ENCODE measurements around the gene FZR1. TPM values are rescaled to one million over a fixed set of nuclear protein-coding genes. Genes with fewer than 3 reads are reported as not detected.

FZR1 gene
- total and polyA plus RNA-seq, 2 of the 4 experiments (the other 2 are of a cell fraction) = 21.5 to 47.8 TPM

DNA sequence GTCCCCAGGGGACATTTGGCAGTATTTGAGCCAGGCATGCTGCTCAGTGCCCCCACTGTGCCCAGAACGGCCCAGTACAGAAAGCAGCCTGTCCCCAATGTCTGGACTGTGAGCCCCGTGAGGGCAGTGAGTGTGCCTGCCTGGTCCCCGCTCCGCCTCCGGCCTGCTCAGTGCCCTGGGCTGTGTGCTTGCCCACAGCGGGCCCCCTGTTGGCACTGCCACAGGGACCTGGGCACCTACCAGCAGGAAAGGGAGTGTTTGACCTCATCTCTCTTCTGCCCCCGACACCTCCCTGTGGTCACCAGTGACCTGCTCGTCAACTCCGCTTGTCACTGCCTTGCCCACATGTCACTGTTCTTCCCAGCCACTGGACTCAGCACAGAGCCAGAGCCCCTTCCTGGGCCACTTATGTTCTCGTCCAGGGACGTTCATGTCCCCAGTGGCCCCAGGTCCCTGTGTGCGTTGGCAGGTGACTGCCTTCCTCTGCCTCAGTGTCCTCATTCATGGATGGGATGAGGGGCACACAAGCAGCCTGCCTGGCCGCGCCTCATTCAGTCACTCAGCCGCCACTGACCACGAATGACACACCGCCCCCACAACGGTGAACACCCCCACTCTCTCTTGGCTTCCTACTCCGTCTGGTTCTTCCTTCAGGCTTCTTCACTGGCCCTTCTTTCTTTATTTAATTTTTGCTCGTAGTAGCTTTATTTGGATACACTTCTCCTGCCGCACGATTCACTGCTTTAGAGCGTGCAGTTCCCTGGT lies 2.8 kb downstream of the FZR1 start:
- H2AK5ac ChIP-seq (ENCODE audit: low read depth, low read length) = peak overlapping the region; percentile 93
- no TSS peak for BruUV-seq (replicated peaks)
- H3K79me1 ChIP-seq (ENCODE audit: low read depth in 1 of 2, low read length in 2 of 2) = peaks cover 3 to 80% of the 10 kb centered on the region in 2 experiments; a peak in 3 of 4 replicates
- no peak overlapping the region for H3K14ac ChIP-seq (replicated peaks; ENCODE audit: low read depth, low read length)
- no peak overlapping the region for H3K18ac ChIP-seq (ENCODE audit: low read depth, low read length)
- H3K4me2 ChIP-seq (ENCODE audit: low read depth, low read length) = no peak overlapping the region
- no peak overlapping the region; the same call in 1 of the 2 replicates for H2BK120ac ChIP-seq (ENCODE audit: low read depth, low read length)
- no peak for TF ChIP-seq FOS (IDR thresholded peaks at IDR 0.05; ENCODE audit: low read depth, low read length)
- TF ChIP-seq POLR2A (IDR thresholded peaks at IDR 0.05; ENCODE audit: low read depth, low read length) = no peak
- TF ChIP-seq RAD21 (IDR thresholded peaks at IDR 0.05; ENCODE audit: low read length) = no peak
- TF ChIP-seq, protein P1, sequence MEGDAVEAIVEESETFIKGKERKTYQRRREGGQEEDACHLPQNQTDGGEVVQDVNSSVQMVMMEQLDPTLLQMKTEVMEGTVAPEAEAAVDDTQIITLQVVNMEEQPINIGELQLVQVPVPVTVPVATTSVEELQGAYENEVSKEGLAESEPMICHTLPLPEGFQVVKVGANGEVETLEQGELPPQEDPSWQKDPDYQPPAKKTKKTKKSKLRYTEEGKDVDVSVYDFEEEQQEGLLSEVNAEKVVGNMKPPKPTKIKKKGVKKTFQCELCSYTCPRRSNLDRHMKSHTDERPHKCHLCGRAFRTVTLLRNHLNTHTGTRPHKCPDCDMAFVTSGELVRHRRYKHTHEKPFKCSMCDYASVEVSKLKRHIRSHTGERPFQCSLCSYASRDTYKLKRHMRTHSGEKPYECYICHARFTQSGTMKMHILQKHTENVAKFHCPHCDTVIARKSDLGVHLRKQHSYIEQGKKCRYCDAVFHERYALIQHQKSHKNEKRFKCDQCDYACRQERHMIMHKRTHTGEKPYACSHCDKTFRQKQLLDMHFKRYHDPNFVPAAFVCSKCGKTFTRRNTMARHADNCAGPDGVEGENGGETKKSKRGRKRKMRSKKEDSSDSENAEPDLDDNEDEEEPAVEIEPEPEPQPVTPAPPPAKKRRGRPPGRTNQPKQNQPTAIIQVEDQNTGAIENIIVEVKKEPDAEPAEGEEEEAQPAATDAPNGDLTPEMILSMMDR (conservative IDR thresholded peaks at IDR 0.05; ENCODE audit: low read depth, low read length) = no peak
- H2BK5ac ChIP-seq (ENCODE audit: low read depth, low read length, poor library complexity, severe bottlenecking) = no peak overlapping the region
- no peak overlapping the region for H3K56ac ChIP-seq (ENCODE audit: extremely low read depth, insufficient read depth, low read length)
- H3K27me3 ChIP-seq (ENCODE audit: control insufficient read depth, insufficient read depth, low read length) = no peaks in the 10 kb centered on the region
- H2AFZ ChIP-seq (replicated peaks; ENCODE audit: low read length, poor library complexity) = peak overlapping the region; percentile 37
- H4K91ac ChIP-seq (ENCODE audit: insufficient read depth, low read depth, low read length) = no peak overlapping the region; the same call in 1 of the 2 replicates
- H4K20me1 ChIP-seq (ENCODE audit: insufficient read depth, low read length) = peaks cover 68% of the 10 kb centered on the region
- peak overlapping the region; percentile 89 for H2AK9ac ChIP-seq (replicated peaks; ENCODE audit: low read depth, low read length, poor library complexity)
- H3K27ac ChIP-seq (ENCODE audit: insufficient read depth, low read length) = no peak overlapping the region; the same call in 1 of the 2 replicates
- 87% methylated on average over 10 of the region's 23 CpGs; no CpG with 5 or more reads in 1 of the 2 experiments for WGBS, 2 experiments (ENCODE audit: extremely low coverage in 2 of 2, insufficient read length in 1 of 2)
- no peak overlapping the region for H4K5ac ChIP-seq (ENCODE audit: low read depth, low read length)
- intact Hi-C loops (cut with micrococcal nuclease) (loop anchor here (5.0 kb wide), 1 partner anchor 118 kb away; the partner anchor contains the start of gene CACTIN), dilution Hi-C loops (cut with HindIII; ENCODE audit: low sequenced_read_pairs, unreplicated experiment) (no loop called here), in situ Hi-C loops (cut with MboI; ENCODE audit: low sequenced_read_pairs) (no loop called here)
- no peak overlapping the region for H4K8ac ChIP-seq (ENCODE audit: low read depth in 2 of 2, low read length in 2 of 2)
- ATAC-seq (ENCODE audit: low read depth) (no peak), DNase-seq (peak; percentile 30)
- no peak overlapping the region for H3K4me3 ChIP-seq (ENCODE audit: insufficient read depth, low read depth, low read length)
- H2BK20ac ChIP-seq (ENCODE audit: low read depth, low read length) = no peak overlapping the region
- H3K4me1 ChIP-seq (ENCODE audit: control insufficient read depth, insufficient read depth, low read length) = peaks cover 19% of the 10 kb centered on the region
- H2BK15ac ChIP-seq (ENCODE audit: low read depth, low read length) = no peak overlapping the region
- no peak overlapping the region for H3K9ac ChIP-seq (ENCODE audit: low read depth, low read length)
- ChIA-PET CTCF (no interaction called here), POLR2A (ENCODE audit: unreplicated experiment) (no interaction called here)
- H3K4ac ChIP-seq (ENCODE audit: low read depth, low read length) = 0 out of 2 replicates have a peak overlapping the region, but pooled peaks have one; percentile 16
- peaks cover 19% of the 10 kb centered on the region for H3K9me1 ChIP-seq (ENCODE audit: insufficient read depth, low read length)
- H3K23ac ChIP-seq (ENCODE audit: low read depth, low read length) = peak overlapping the region; percentile 43
- H3K36me3 ChIP-seq (ENCODE audit: control insufficient read depth, insufficient read depth, low read length) = peaks cover 13% of the 10 kb centered on the region
- no peaks in the 10 kb centered on the region for H3K9me3 ChIP-seq (ENCODE audit: control insufficient read depth, insufficient read depth, low read length)

Data from IMR-90 (cell line).